SIG-M5 treated with dmso at 0.1 percent for 504 hours (cell line): ENCODE results near the gene GPRIN3.
A peak's percentile ranks its signal among the peaks of the same experiment; 100 is the strongest.

ENCODE experiments used
- DNase-seq: peaks from one replicate; lab custom pipeline; 2025; ENCODE audit not compliant: unreplicated experiment; lab: John Stamatoyannopoulos, UW

The GPRIN3 gene

GRCh38 chr4:89290727-89291516 lies 16.7 kb downstream of the GPRIN3 start:
- no peak for DNase-seq

GRCh38 chr4:89289312-89289711 lies 18.3 kb downstream of the GPRIN3 start:
- no peak for DNase-seq

- DNase-seq, result no peak
Measured at GRCh38 chr4:89288430-89288829, 19.2 kb downstream of the GPRIN3 start.

GRCh38 chr4:89287945-89288344 lies 19.7 kb downstream of the GPRIN3 start:
- no peak for DNase-seq

- DNase-seq, result no peak
Measured at GRCh38 chr4:89285745-89286144, 21.9 kb downstream of the GPRIN3 start.

- no peak for DNase-seq
Measured at GRCh38 chr4:89284828-89285227, 22.8 kb downstream of the GPRIN3 start.

- no peak for DNase-seq
Measured at GRCh38 chr4:89284020-89284424, 23.6 kb downstream of the GPRIN3 start.

GRCh38 chr4:89283226-89284009 lies 24.2 kb downstream of the GPRIN3 start:
- DNase-seq, result no peak

GRCh38 chr4:89279385-89279784 lies 28.2 kb downstream of the GPRIN3 start:
- DNase-seq, result no peak

GRCh38 chr4:89277412-89277811 lies 30.2 kb downstream of the GPRIN3 start:
- no peak for DNase-seq

GRCh38 chr4:89276296-89276695 lies 31.3 kb downstream of the GPRIN3 start:
- DNase-seq, result no peak

GRCh38 chr4:89275587-89275986 lies 32.0 kb downstream of the GPRIN3 start:
- no peak for DNase-seq

GRCh38 chr4:89273741-89274141 lies 33.9 kb downstream of the GPRIN3 start:
- DNase-seq, result no peak

GRCh38 chr4:89270792-89271191 lies 36.8 kb downstream of the GPRIN3 start:
- DNase-seq, result no peak

GRCh38 chr4:89269121-89269666 lies 38.4 kb downstream of the GPRIN3 start:
- no peak for DNase-seq

GRCh38 chr4:89268679-89269078 lies 38.9 kb downstream of the GPRIN3 start:
- DNase-seq, result peak; percentile 38

- no peak for DNase-seq
Measured at GRCh38 chr4:89267846-89268245, 39.8 kb downstream of the GPRIN3 start.

- no peak for DNase-seq
Measured at GRCh38 chr4:89267392-89267791, 40.2 kb downstream of the GPRIN3 start.

GRCh38 chr4:89266128-89266527 lies 41.5 kb downstream of the GPRIN3 start:
- no peak for DNase-seq

GRCh38 chr4:89263265-89263664 lies 44.3 kb downstream of the GPRIN3 start:
- DNase-seq, result no peak

GRCh38 chr4:89259301-89260028 lies 48.1 kb downstream of the GPRIN3 start:
- no peak for DNase-seq
